SK-N-MC (cell line): ENCODE data around the gene BLTP1.

Experiments
- EZH2 ChIP-seq: fragments of 200-600 bp; sonication (generic); IDR thresholded peaks from one replicate; pipeline ENCODE4 v1.6.1; 2017; ENCODE audit warnings: antibody characterized with exemption
- FOXP2 ChIP-seq: optimal IDR thresholded peaks from 2 replicates; pipeline ENCODE3; 2011; ENCODE audit warnings: mild to moderate bottlenecking, moderate library complexity; ENCODE audit not compliant: insufficient read depth; ENCODE audit errors: extremely low read length, control extremely low read depth
- POLR2AphosphoS5 ChIP-seq: IDR thresholded peaks from 2 replicates; pipeline ENCODE4 v1.6.1; 2012; ENCODE audit warnings: mild to moderate bottlenecking, low read depth, low read length, borderline replicate concordance

- TF ChIP-seq POLR2AphosphoS5 (no peak), EZH2 (no peak), FOXP2 (no peak)
These were observed 33.9 kb upstream of the BLTP1 start for GRCh38 chr4:122118243-122118642.
